LNCaP clone FGC (cell line): Measurements from ENCODE around the gene C1orf226.
"Not testable (repeated sequence)": the region's sequence is repeated elsewhere in the genome, so short reads cannot be mapped to it uniquely, and the experiment has no call there.

Experiments
- DNase-seq: peaks from one replicate; pipeline ENCODE4 v3.0.0-alpha.2; 2011; ENCODE audit warnings: low read depth
- H3K4me3 ChIP-seq: 2 replicates; pipeline ENCODE4 v1.5.1; 2011; ENCODE audit warnings: mild to moderate bottlenecking, low read depth, low read length, control low read depth
- CTCF ChIP-seq: IDR thresholded peaks from 2 replicates; pipeline ENCODE4 v1.5.1; 2012; ENCODE audit warnings: mild to moderate bottlenecking; ENCODE audit not compliant: control insufficient read depth, insufficient read depth; ENCODE audit errors: extremely low read depth

The C1orf226 gene

GRCh38 chr1:162407539-162407938, 26.0 kb downstream of the C1orf226 start:
- no peak for TF ChIP-seq CTCF
- no peak overlapping the region for H3K4me3 ChIP-seq
- no peak for DNase-seq

- H3K4me3 ChIP-seq, result no peak within 1 kb of the TSS
- no peak for DNase-seq
- no peak for TF ChIP-seq CTCF
These were observed 30.5 kb downstream of the C1orf226 start, which contains the start of gene SH2D1B for GRCh38 chr1:162412002-162412401. Gene SH2D1B (minus strand): TSS chr1:162412136. CDS start chr1:162412016, 120 bp downstream.

GRCh38 chr1:162416215-162416614, 34.7 kb downstream of the C1orf226 start:
- DNase-seq, result no peak
- no peak overlapping the region for H3K4me3 ChIP-seq
- TF ChIP-seq CTCF, result no peak

- H3K4me3 ChIP-seq, result no peak overlapping the region
- DNase-seq, result no peak
- TF ChIP-seq CTCF, result no peak
These were observed 35.4 kb downstream of the C1orf226 start for GRCh38 chr1:162416909-162417308.

- no peak for TF ChIP-seq CTCF
- no peak overlapping the region for H3K4me3 ChIP-seq
- no peak for DNase-seq
These were observed 36.1 kb downstream of the C1orf226 start for GRCh38 chr1:162417650-162418049.

GRCh38 chr1:162418584-162418983, 37.1 kb downstream of the C1orf226 start:
- H3K4me3 ChIP-seq, DNase-seq: not testable (repeated sequence)

GRCh38 chr1:162419450-162419931, 38.0 kb downstream of the C1orf226 start:
- H3K4me3 ChIP-seq, DNase-seq: not testable (repeated sequence)

- no peak for DNase-seq
- no peak for TF ChIP-seq CTCF
- H3K4me3 ChIP-seq, result no peak overlapping the region
These were observed 38.6 kb downstream of the C1orf226 start for GRCh38 chr1:162420120-162420519.
